NCI-H2081 (cell line): ENCODE results near the gene TMEM139.
A peak's percentile ranks its signal among the peaks of the same experiment; 100 is the strongest.
"Not testable (repeated sequence)": the region's sequence is repeated elsewhere in the genome, so short reads cannot be mapped to it uniquely, and the experiment has no call there.

ENCODE experiments used
- DNase-seq, 2 experiments: peaks; one replicate each; lab custom pipeline; 2025; lab: John Stamatoyannopoulos, UW

Gene TMEM139

DNA sequence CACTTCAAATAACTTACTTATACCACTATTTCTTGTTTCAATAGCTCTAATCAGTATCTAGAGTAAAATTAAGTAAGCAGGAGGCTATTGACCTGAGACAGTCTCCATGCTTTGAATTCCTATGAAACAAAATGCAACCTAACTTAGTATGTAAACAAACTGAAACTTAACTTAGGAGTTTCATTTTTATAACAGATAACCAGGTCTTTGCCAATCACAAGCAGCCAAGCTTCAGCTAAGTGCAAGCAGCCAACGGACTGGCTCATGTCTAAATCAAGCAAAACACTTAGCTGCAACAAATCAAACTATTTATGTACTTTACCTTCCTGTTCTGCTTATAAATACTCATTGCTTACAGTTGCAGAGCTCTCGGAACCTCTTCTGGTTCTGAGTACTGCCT lies 25.9 kb upstream of the TMEM139 start:
- DNase-seq, result no peak

GRCh38 chr7:143259765-143260164 lies 25.0 kb upstream of the TMEM139 start:
- DNase-seq, result no peak

- DNase-seq, result no peak
These were observed 22.9 kb upstream of the TMEM139 start for GRCh38 chr7:143261901-143262300.

DNA sequence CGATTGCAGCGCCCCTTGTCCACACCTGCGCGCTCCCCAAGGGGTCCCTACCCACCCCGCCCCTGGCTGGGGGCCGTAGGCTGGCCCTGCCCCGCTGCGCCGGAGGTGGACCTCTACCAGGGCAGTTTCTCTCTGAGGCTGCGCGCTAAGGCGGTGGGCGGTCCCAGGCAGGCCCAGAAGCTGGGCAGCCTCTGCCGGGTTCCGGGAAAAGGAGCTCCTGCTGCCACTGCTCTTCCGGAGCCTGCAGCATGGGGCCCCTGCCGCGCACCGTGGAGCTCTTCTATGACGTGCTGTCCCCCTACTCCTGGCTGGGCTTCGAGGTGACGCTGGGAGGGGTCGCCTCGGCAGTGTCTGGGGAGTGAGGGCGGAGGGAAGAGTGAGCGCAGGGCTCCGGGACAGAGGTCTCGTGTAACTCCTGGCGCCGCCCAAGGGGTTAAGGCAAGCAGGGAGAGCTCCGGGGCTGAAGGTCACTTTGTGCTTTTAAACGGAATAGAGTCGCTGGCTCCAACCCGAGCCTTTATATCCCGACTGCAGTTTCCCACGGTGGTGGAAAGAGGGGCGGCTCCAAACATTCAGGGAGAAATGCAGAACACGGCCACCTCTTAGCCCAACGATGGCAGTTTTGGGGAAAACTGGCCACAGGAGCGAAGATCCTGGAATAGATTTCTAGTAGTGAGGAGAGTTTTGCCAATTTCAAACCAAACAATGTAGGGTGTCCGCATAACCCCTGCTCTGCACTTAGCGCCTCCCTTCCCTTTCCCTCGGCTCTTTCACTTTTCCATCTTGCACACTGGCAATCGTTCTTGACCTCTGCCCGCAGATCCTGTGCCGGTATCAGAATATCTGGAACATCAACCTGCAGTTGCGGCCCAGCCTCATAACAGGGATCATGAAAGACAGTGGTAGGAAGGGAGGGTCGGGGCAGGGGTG lies 21.2 kb upstream of the TMEM139 start, which contains the start of gene GSTK1:
Gene GSTK1, plus strand, starts transcription at position 176 of the 930 bp plus-strand sequence. Its CDS starts 73 bp downstream, at position 249.
- DNase-seq, result peak; percentile 79 to 87

- not testable (repeated sequence) for DNase-seq
These were observed 20.6 kb upstream of the TMEM139 start for GRCh38 chr7:143264196-143264568.

- DNase-seq, result no peak
These were observed 19.6 kb upstream of the TMEM139 start for GRCh38 chr7:143265017-143265693.

GRCh38 chr7:143269251-143269650 lies 15.5 kb upstream of the TMEM139 start:
- no peak for DNase-seq

- no peak for DNase-seq
These were observed 13.5 kb upstream of the TMEM139 start for GRCh38 chr7:143271240-143271639.

DNA sequence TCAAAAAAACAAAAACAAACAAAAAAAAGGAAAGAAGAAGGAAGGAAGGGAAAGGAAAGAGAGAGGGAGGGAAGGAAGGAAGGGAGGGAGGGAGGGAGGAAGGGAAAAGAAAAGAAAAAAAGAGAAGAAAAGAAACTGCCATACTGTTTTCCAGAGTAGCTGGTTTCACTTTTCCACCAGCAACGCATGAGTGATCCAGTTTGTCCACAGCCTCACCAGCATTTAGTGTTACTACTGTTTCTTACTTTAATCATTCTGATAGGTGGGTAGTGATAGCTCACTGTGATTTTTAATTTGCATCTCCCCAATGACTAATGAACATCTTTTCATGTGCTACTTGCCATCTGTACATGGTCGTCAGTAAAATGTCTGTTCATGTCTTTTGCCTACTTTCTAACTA lies 11.9 kb upstream of the TMEM139 start:
- no peak for DNase-seq

- peak in 1 of 2 experiments; percentile 10 for DNase-seq
These were observed 5.3 kb upstream of the TMEM139 start for GRCh38 chr7:143279186-143280098.

- DNase-seq, result no peak
These were observed 4.6 kb upstream of the TMEM139 start for GRCh38 chr7:143280160-143280559.

- DNase-seq, result no peak
These were observed 4.2 kb upstream of the TMEM139 start for GRCh38 chr7:143280566-143280965.

DNA sequence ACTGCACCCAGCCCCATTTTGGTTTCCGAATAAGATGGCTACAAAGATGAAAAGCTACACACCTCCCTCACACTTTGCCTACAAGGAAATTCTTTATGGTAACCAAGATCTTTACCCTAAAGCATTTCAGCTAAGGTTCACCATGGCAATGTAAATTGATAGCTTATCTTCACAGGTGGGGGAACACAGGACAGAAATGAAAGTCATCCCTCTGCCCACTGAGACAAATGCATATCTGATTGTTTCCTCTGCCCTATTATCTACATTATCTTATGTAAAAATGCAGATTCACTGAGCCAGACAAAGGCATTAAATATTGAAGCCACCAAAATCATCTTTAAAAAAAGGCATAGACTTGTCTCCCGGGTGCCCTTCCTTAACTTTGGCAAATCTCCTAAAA lies 3.2 kb upstream of the TMEM139 start:
- DNase-seq, result no peak

GRCh38 chr7:143282124-143282523 lies 2.6 kb upstream of the TMEM139 start:
- DNase-seq, result no peak

- DNase-seq, result no peak
These were observed 1.4 kb upstream of the TMEM139 start for GRCh38 chr7:143283381-143283780.

- no peak for DNase-seq
These were observed 666 bp downstream of the TMEM139 start for GRCh38 chr7:143285470-143285778.

DNA sequence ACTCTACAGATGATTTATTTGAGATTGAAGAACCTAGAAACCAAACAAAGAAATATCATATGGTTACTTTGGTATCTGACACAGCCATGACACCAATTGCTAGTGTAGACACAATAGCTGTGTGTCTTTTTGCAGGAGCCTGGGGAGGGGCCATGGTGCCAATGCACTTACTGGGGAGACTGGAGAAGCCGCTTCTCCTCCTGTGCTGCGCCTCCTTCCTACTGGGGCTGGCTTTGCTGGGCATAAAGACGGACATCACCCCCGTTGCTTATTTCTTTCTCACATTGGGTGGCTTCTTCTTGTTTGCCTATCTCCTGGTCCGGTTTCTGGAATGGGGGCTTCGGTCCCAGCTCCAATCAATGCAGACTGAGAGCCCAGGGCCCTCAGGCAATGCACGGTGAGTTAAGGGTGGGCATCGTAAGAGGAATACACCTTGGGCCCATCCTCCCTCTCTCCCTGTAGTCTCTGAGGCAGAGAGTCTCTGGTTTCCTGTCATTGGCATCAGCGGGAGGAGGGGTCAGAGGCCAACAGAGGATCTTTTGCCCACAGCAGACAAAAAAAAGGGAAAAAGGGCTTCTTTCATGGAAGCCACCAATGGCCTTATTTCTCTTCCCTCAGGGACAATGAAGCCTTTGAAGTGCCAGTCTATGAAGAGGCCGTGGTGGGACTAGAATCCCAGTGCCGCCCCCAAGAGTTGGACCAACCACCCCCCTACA lies 1.2 kb downstream of the TMEM139 start:
- no peak for DNase-seq

- no peak for DNase-seq
These were observed 1.7 kb downstream of the TMEM139 start for GRCh38 chr7:143286522-143286890.

DNA sequence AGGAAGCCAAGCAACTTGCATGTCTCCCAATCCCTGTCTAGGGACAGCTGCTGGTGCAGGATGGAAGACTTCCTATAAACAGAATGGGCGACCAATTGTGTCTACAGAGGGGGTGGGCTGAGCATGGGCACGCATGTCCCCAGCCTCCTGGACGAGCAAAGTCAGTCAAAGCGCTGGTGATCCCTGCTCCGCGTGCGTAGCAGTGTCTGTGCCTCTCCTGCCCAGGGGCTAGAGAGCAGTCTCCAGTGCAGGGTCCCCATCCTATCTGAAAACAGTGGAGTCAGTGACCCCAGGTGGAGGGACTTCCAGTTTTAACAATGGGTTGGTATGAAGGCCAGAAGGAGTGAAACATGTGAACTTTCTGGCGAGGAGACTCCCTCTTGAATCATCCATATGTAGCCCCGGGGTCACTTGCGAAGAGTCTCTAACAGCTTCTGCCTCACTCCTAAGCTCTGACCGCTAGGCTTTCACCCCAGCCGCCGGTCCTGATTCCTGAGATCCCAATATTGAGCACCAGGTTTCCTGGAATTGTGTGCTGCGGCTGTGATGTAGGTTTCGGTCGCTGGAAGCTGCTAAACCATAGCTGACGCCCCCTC lies 2.7 kb downstream of the TMEM139 start:
- DNase-seq, result no peak

- peak; percentile 97 for DNase-seq
These were observed 3.4 kb downstream of the TMEM139 start, which contains the start of gene CASP2 for GRCh38 chr7:143287935-143288826. Gene CASP2, plus strand, starts transcription at chr7:143288351. Its CDS starts 105 bp downstream, at chr7:143288456.
